Embryonic facial prominence (tissue), 1 donor: ENCODE results near the gene TPRX1.
"Not testable (repeated sequence)": the region's sequence is repeated elsewhere in the genome, so short reads cannot be mapped to it uniquely, and the experiment has no call there.

Experiments
- DNase-seq: peaks from one replicate; pipeline ENCODE4 v3.0.0-alpha.2; 2016; ENCODE audit errors: extremely low spot score

TPRX1 gene

GRCh38 chr19:47801270-47801669, 3.1 kb downstream of the TPRX1 start:
- no peak for DNase-seq

- no peak for DNase-seq
These were observed 5.5 kb downstream of the TPRX1 start for GRCh38 chr19:47798904-47799266.

GRCh38 chr19:47797996-47798903, 6.1 kb downstream of the TPRX1 start:
- no peak for DNase-seq

- no peak for DNase-seq
These were observed 7.6 kb downstream of the TPRX1 start for GRCh38 chr19:47796785-47797184.

- DNase-seq: no peak
These were observed 9.8 kb downstream of the TPRX1 start for GRCh38 chr19:47794526-47794925.

- DNase-seq: no peak
These were observed 11.7 kb downstream of the TPRX1 start for GRCh38 chr19:47792616-47793015.

GRCh38 chr19:47790398-47790814, 13.9 kb downstream of the TPRX1 start:
- DNase-seq: no peak

GRCh38 chr19:47789811-47790210, 14.5 kb downstream of the TPRX1 start:
- not testable (repeated sequence) for DNase-seq

GRCh38 chr19:47787307-47787706, 17.0 kb downstream of the TPRX1 start:
- not testable (repeated sequence) for DNase-seq

GRCh38 chr19:47786566-47786965, 17.8 kb downstream of the TPRX1 start:
- no peak for DNase-seq

GRCh38 chr19:47781590-47782262, 22.6 kb downstream of the TPRX1 start:
- no peak for DNase-seq

GRCh38 chr19:47780215-47780551, 24.2 kb downstream of the TPRX1 start:
- DNase-seq: no peak

- no peak for DNase-seq
These were observed 24.7 kb downstream of the TPRX1 start for GRCh38 chr19:47779524-47780214.

GRCh38 chr19:47778954-47779351, 25.4 kb downstream of the TPRX1 start:
- no peak for DNase-seq

GRCh38 chr19:47778049-47778953, 26.1 kb downstream of the TPRX1 start, which contains the start of gene SELENOW:
Gene SELENOW, plus strand, starts transcription at chr19:47778703. Its CDS starts 83 bp downstream, at chr19:47778786.
- no peak for DNase-seq

- not testable (repeated sequence) for DNase-seq
These were observed 26.9 kb downstream of the TPRX1 start for GRCh38 chr19:47777245-47778048.

GRCh38 chr19:47776568-47776967, 27.8 kb downstream of the TPRX1 start:
- DNase-seq: no peak

- not testable (repeated sequence) for DNase-seq
These were observed 33.1 kb downstream of the TPRX1 start for GRCh38 chr19:47771291-47771690.

- no peak for DNase-seq
These were observed 34.8 kb downstream of the TPRX1 start for GRCh38 chr19:47769534-47769933.

- DNase-seq: no peak
These were observed 35.7 kb downstream of the TPRX1 start for GRCh38 chr19:47768604-47769003.

- no peak for DNase-seq
These were observed 37.0 kb downstream of the TPRX1 start for GRCh38 chr19:47767349-47767748.
